Endothelial cell (in vitro differentiated cells): ENCODE data around the gene ATRIP. TPM values are rescaled to one million over a fixed set of nuclear protein-coding genes. Genes with fewer than 3 reads are reported as not detected.
A peak's percentile ranks its signal among the peaks of the same experiment; 100 is the strongest.

Experiments
- DNase-seq: peaks from one replicate; pipeline ENCODE4 v3.0.0; 2021; ENCODE audit warnings: low spot score
- H3K27ac Mint-ChIP-seq: one replicate; pipeline ENCODE4 v1.8.0; 2021; ENCODE audit warnings: mixed read lengths, inconsistent platforms; ENCODE audit not compliant: unreplicated experiment
- H3K27me3 Mint-ChIP-seq: one replicate; pipeline ENCODE4 v1.8.0; 2021; ENCODE audit warnings: mild to moderate bottlenecking, moderate library complexity, mixed read lengths, inconsistent platforms; ENCODE audit not compliant: unreplicated experiment
- H3K36me3 Mint-ChIP-seq: one replicate; pipeline ENCODE4 v1.8.0; 2021; ENCODE audit warnings: mild to moderate bottlenecking, low read depth, mixed read lengths, inconsistent platforms; ENCODE audit not compliant: unreplicated experiment
- H3K4me1 Mint-ChIP-seq: one replicate; pipeline ENCODE4 v1.8.0; 2021; ENCODE audit warnings: mild to moderate bottlenecking, mixed read lengths, inconsistent platforms; ENCODE audit not compliant: unreplicated experiment
- H3K4me3 Mint-ChIP-seq: one replicate; pipeline ENCODE4 v1.8.0; 2021; ENCODE audit warnings: mild to moderate bottlenecking, mixed read lengths, inconsistent platforms; ENCODE audit not compliant: unreplicated experiment
- H3K9me3 Mint-ChIP-seq: one replicate; pipeline ENCODE4 v1.8.0; 2021; ENCODE audit warnings: mixed read lengths, inconsistent platforms; ENCODE audit not compliant: unreplicated experiment
- total RNA-seq: library from RNA; stranded (reverse); fragmentation: NEBNext Ultra II Directional; extraction: Animal tissue kit (Norgen Biotek cat#: 25700); gene quantifications from one replicate; pipeline ENCODE4 v1.2.1, GENCODE V29; 2021; ENCODE audit not compliant: unreplicated experiment
- TF ChIP-seq, protein P1 (sequence below): fragments of 200-600 bp; sonication (generic); IDR thresholded peaks from one replicate; pipeline ENCODE4 v1.5.0; 2021; ENCODE audit warnings: antibody characterized with exemption; ENCODE audit not compliant: unreplicated experiment

The ATRIP gene
- total RNA-seq, 1 donor from 2014 or later = 11.2 TPM

DNA sequence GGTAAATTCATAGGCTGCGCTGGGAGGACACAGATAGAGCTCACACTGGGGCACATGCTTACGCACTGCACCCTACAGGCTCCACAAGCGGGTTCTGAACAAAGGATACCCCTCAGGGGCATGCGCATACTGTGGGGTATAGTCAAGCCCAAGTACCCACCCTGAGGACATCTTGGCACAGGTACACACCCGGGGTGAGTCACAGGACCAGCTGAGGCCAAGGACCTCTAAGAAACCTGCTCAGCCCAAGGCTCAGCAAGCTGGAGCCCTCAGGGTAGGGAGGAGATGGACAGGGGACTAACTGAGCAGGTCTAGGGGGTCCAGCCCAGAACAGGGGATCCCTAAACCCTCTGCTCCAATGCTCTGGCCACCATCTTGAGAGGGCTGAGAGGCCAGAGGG is 54.1 kb downstream of the ATRIP start:
- Mint-ChIP-seq H3K27ac (no peak overlapping the region), H3K36me3 (peaks cover 31% of the 10 kb centered on the region), H3K9me3 (no peaks in the 10 kb centered on the region), H3K4me1 (peaks cover 36% of the 10 kb centered on the region), H3K27me3 (peaks cover 2% of the 10 kb centered on the region), H3K4me3 (no peak overlapping the region)
- DNase-seq = no peak
- TF ChIP-seq, protein P1, sequence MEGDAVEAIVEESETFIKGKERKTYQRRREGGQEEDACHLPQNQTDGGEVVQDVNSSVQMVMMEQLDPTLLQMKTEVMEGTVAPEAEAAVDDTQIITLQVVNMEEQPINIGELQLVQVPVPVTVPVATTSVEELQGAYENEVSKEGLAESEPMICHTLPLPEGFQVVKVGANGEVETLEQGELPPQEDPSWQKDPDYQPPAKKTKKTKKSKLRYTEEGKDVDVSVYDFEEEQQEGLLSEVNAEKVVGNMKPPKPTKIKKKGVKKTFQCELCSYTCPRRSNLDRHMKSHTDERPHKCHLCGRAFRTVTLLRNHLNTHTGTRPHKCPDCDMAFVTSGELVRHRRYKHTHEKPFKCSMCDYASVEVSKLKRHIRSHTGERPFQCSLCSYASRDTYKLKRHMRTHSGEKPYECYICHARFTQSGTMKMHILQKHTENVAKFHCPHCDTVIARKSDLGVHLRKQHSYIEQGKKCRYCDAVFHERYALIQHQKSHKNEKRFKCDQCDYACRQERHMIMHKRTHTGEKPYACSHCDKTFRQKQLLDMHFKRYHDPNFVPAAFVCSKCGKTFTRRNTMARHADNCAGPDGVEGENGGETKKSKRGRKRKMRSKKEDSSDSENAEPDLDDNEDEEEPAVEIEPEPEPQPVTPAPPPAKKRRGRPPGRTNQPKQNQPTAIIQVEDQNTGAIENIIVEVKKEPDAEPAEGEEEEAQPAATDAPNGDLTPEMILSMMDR = no peak

DNA sequence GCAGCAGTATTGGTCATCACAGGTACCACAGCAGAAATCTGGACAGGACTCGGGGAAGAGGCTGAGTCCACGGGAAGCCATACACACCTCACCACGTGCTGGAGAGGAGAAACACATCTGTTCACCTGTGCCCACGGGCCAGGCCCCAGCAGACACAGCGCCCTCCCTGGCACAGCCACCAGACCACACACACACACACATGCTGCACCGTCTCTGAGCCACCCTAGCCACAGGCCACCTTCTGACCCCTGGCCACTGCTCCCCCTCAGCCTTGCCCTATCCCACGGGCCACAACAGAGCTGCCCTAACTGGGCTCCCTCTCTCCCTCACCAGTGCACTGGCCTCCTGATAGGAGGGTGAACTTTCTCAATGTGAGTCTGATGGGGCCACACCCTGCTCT is 54.7 kb downstream of the ATRIP start:
- Mint-ChIP-seq H3K4me3 (peak overlapping the region; percentile 51), H3K4me1 (peaks cover 40% of the 10 kb centered on the region)

DNA sequence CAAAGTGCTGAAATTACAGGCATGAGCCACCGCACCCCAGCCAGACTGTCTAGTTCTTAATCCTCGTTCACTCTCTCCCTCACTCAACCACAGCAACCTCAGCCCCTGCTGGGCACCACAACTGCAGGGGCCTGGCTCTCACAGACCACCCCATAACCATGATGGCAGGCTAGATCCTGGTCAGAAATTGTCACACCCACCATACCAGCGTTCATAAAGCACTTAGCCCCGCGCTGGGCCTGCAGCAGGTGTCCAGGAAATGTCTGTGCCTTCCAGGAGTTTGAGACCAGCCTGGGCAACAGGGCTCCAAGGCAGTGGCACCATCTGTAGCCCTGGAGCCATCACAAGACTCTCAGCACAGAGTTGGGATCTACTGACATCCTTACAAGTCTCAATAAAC is 55.6 kb downstream of the ATRIP start:
- Mint-ChIP-seq H3K9me3 (no peaks in the 10 kb centered on the region), H3K36me3 (peaks cover 31% of the 10 kb centered on the region), H3K4me1 (peaks cover 47% of the 10 kb centered on the region), H3K27ac (peak overlapping the region; percentile 84), H3K27me3 (peaks cover 2% of the 10 kb centered on the region), H3K4me3 (peak overlapping the region; percentile 92)
- TF ChIP-seq, protein P1 = no peak
- no peak for DNase-seq

More for the DNA sequence above, 54.7 kb downstream of the ATRIP start:
- DNase-seq = no peak
- Mint-ChIP-seq H3K27ac (no peak overlapping the region), H3K27me3 (peaks cover 2% of the 10 kb centered on the region), H3K36me3 (peaks cover 31% of the 10 kb centered on the region), H3K9me3 (no peaks in the 10 kb centered on the region)
- TF ChIP-seq, protein P1 = no peak

DNA sequence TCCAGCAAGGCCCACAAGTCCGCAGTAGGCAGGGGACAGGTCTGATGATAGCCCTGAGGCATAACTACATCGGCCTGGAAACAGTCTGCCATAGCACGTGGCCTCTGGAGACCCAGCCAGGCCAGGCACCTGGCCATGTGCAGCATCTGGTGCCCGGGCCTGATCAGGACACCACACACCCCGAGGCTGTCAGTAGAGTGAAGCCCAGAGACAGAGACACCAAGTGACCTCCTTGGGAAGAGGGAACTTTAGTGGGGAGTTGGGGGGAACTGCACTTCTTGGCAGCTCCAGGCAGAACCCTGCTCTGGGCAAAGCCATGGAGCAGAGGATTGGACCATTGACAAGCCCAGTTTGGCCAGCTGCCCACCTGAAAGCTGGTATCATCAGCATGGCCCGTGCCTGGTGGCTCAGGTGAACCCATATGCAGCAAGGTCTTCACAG is 56.2 kb downstream of the ATRIP start:
- Mint-ChIP-seq H3K27ac (peak overlapping the region; percentile 84), H3K4me1 (peaks cover 47% of the 10 kb centered on the region), H3K36me3 (peaks cover 29% of the 10 kb centered on the region), H3K27me3 (peaks cover 2% of the 10 kb centered on the region), H3K9me3 (no peaks in the 10 kb centered on the region), H3K4me3 (peak overlapping the region; percentile 92)
- TF ChIP-seq, protein P1 = no peak
- DNase-seq = no peak

DNA sequence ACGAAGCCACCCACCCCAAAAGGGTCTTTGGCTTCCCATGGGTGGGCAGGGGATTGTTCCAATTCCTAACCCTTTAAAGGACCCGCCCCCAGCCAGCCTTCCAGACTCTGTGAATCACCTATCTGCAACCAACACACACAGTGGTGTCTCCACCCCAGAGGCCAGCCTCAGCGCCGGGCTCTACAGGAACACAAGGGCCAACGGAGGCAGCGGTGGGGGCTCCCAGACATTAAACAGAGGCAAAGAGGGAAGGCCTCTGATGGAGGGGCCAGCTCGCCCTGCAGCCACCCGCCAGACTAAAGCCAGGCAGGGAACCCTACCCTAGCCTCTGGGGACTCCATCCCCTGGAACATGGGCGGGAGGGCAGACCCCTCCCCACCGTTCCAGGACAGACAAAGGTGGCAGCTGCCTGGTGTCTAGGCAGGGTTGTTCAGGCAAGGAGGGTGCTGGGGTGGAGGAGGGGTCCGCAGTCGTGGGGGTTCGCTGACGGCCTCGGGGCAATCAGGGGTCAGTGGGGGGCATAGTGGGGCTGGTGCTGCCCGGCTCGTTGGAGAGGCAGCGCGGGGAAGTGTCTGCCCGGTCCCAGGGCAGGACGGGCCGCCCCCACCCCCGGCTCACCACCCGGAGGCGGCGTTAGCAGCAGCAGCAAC is 57.0 kb downstream of the ATRIP start:
- H3K36me3 Mint-ChIP-seq = peaks cover 21% of the 10 kb centered on the region
- H3K9me3 Mint-ChIP-seq = no peaks in the 10 kb centered on the region
- peaks cover 2% of the 10 kb centered on the region for H3K27me3 Mint-ChIP-seq
- peak overlapping the region; percentile 67 for H3K27ac Mint-ChIP-seq
- peaks cover 47% of the 10 kb centered on the region for H3K4me1 Mint-ChIP-seq
- DNase-seq = peak; percentile 31
- TF ChIP-seq, protein P1 = no peak
- H3K4me3 Mint-ChIP-seq = peak overlapping the region; percentile 92
